Gastrocnemius medialis (tissue), 4 donors: ENCODE data around the gene PLEKHA4. TPM values are rescaled to one million over a fixed set of nuclear protein-coding genes. Genes with fewer than 3 reads are reported as not detected.
A peak's percentile ranks its signal among the peaks of the same experiment; 100 is the strongest.

Source experiments
- ATAC-seq, 2 donors: fragments of 150-250 bp; one replicate each; pipeline ENCODE4 v1.9.1; 2016
- DNase-seq, 2 donors: peaks; one replicate each; pipeline ENCODE4 v3.0.0-alpha.2; 2019
- H3K27ac ChIP-seq, 4 donors: fragments of 200-600 bp; sonication (generic); 1 replicate in 1 of 4; 2 replicates in 3 of 4; pipeline ENCODE4 v1.5.1; 2016 to 2018; ENCODE audit warnings: mild to moderate bottlenecking in 2 of 4, moderate library complexity in 1 of 4
- H3K27me3 ChIP-seq, 3 donors: fragments of 200-600 bp; sonication (generic) in 2 of 3; 1 replicate in 1 of 3; 2 replicates in 2 of 3; pipeline versions ENCODE4 v1.5.1 to v1.6.0; 2016 to 2019; ENCODE audit warnings: mild to moderate bottlenecking in 1 of 3, moderate library complexity in 1 of 3
- H3K36me3 ChIP-seq, 2 donors: fragments of 200-600 bp; sonication (generic) in 1 of 2; one replicate each; pipeline ENCODE4 v1.5.1; 2017 to 2018
- H3K4me1 ChIP-seq, 2 donors: fragments of 200-600 bp; sonication (generic) in 1 of 2; one replicate each; pipeline ENCODE4 v1.5.1; 2016 to 2017; ENCODE audit warnings: mild to moderate bottlenecking in 2 of 2
- H3K4me3 ChIP-seq, 4 donors: fragments of 200-600 bp; sonication (generic) in 3 of 4; 1 replicate in 1 of 4; 2 replicates in 3 of 4; pipeline ENCODE4 v1.5.1; 2016 to 2019; ENCODE audit warnings: mild to moderate bottlenecking in 2 of 4
- H3K9me3 ChIP-seq, 3 donors: fragments of 200-600 bp; sonication (generic) in 2 of 3; 1 replicate in 1 of 3; 2 replicates in 2 of 3; pipeline ENCODE4 v1.5.1; 2016 to 2019
- CTCF ChIP-seq, 5 experiments: fragments of 450-650 bp in 3 of 5; fragments of 200-600 bp in 2 of 5; sonication (generic) in 2 of 5; IDR thresholded peaks in 4 of 5; conservative IDR thresholded peaks in 1 of 5; 1 replicate in 4 of 5; 2 replicates in 1 of 5; pipeline ENCODE4 v1.5.1; 2016 to 2019; ENCODE audit warnings: antibody characterized with exemption in 5 of 5, mild to moderate bottlenecking in 3 of 5, moderate library complexity in 3 of 5
- POLR2A ChIP-seq, 2 donors: fragments of 450-650 bp; IDR thresholded peaks; one replicate each; pipeline ENCODE4 v1.6.1; 2017; ENCODE audit warnings: antibody characterized with exemption in 2 of 2, mild to moderate bottlenecking in 2 of 2, moderate library complexity in 2 of 2
- in situ Hi-C, 4 donors: fragments of 200-750 bp; cut with MboI; loops; one replicate each; pipeline versions ENCODE4 v1.15.0 to v1.8.0; 2017; ENCODE audit warnings: low sequenced_read_pairs in 4 of 4
- intact Hi-C: fragments of 100-400 bp; cut with DNase I; formaldehyde crosslinking; loops from one replicate; pipeline ENCODE4 v1.15.1; 2023; ENCODE audit warnings: low total_unique reads
- total RNA-seq, 4 donors: library from RNA; depleted of rRNA; stranded (reverse); fragments of >200 nt; gene quantifications; one replicate each; pipeline versions ENCODE4 v1.1.0 to v1.2.3, GENCODE V29; 2016

Gene PLEKHA4
- total RNA-seq, 4 donors from 2014 or later, result 3.4 to 9.7 (median 6.3) TPM

GRCh38 chr19:48835734-48836088 lies 32.7 kb downstream of the PLEKHA4 start:
- no peaks in the 10 kb centered on the region for H3K9me3 ChIP-seq
- peak overlapping the region; percentile 65 to 72 (median 66) for H3K27ac ChIP-seq
- peaks cover 0 to 7% of the 10 kb centered on the region in 2 donors for H3K4me1 ChIP-seq
- intact Hi-C loops, result loop anchor here (1.0 to 5.0 kb wide), 2 partner anchors 40 to 93 kb away; partner anchors contain the start of gene RASIP1
- in situ Hi-C loops, result no loop called here
- ATAC-seq (peak; percentile 99 to 100), DNase-seq (peak; percentile 91 to 97)
- peak overlapping the region; percentile 24 to 42 (median 34) for H3K4me3 ChIP-seq
- no peaks in the 10 kb centered on the region for H3K36me3 ChIP-seq
- TF ChIP-seq CTCF (IDR thresholded peaks at IDR 0.05 in 4 of 5, conservative IDR thresholded peaks at IDR 0.05 in 1 of 5), result peak; percentile 91 to 99 (median 92)
- peak; percentile 11 to 51 for TF ChIP-seq POLR2A (IDR thresholded peaks at IDR 0.05)
- H3K27me3 ChIP-seq, result no peaks in the 10 kb centered on the region

- DNase-seq (no peak), ATAC-seq (no peak)
- Histone ChIP-seq H3K9me3 (no peaks in the 10 kb centered on the region), H3K4me3 (no peak overlapping the region), H3K27ac (no peak overlapping the region), H3K4me1 (peaks cover 0 to 7% of the 10 kb centered on the region in 2 donors), H3K27me3 (no peaks in the 10 kb centered on the region), H3K36me3 (no peaks in the 10 kb centered on the region)
- no peak for TF ChIP-seq CTCF (IDR thresholded peaks at IDR 0.05 in 4 of 5, conservative IDR thresholded peaks at IDR 0.05 in 1 of 5)
- TF ChIP-seq POLR2A (IDR thresholded peaks at IDR 0.05), result no peak
- in situ Hi-C loops (loop anchor here in 1 of 4 donors (5.0 kb wide), 1 partner anchor 42 kb away; no protein-coding TSS in a partner anchor), intact Hi-C loops (no loop called here)
Measured at GRCh38 chr19:48833977-48834376, 34.4 kb downstream of the PLEKHA4 start.

- no peak overlapping the region for H3K4me3 ChIP-seq
- no peaks in the 10 kb centered on the region for H3K27me3 ChIP-seq
- no peak for ATAC-seq
- H3K4me1 ChIP-seq, result peaks cover 0 to 7% of the 10 kb centered on the region in 2 donors
- TF ChIP-seq POLR2A (IDR thresholded peaks at IDR 0.05) (no peak), CTCF (IDR thresholded peaks at IDR 0.05 in 4 of 5, conservative IDR thresholded peaks at IDR 0.05 in 1 of 5) (no peak)
- no peak for DNase-seq
- no peaks in the 10 kb centered on the region for H3K36me3 ChIP-seq
- in situ Hi-C loops, result loop anchor here in 1 of 4 donors (5.0 kb wide), 1 partner anchor 41 kb away; no protein-coding TSS in a partner anchor
- intact Hi-C loops, result no loop called here
- H3K9me3 ChIP-seq, result no peaks in the 10 kb centered on the region
- no peak overlapping the region for H3K27ac ChIP-seq
Measured at GRCh38 chr19:48833049-48833448, 35.4 kb downstream of the PLEKHA4 start.

- ATAC-seq (no peak), DNase-seq (no peak)
- no peak overlapping the region for H3K27ac ChIP-seq
- no peaks in the 10 kb centered on the region for H3K9me3 ChIP-seq
- peaks cover 0 to 2% of the 10 kb centered on the region in 2 donors for H3K4me1 ChIP-seq
- H3K4me3 ChIP-seq, result no peak overlapping the region
- H3K27me3 ChIP-seq, result no peaks in the 10 kb centered on the region
- intact Hi-C loops, result no loop called here
- no peaks in the 10 kb centered on the region for H3K36me3 ChIP-seq
- no peak for TF ChIP-seq POLR2A (IDR thresholded peaks at IDR 0.05)
- in situ Hi-C loops, result loop anchor here in 1 of 4 donors (5.0 kb wide), 1 partner anchor 39 kb away; no protein-coding TSS in a partner anchor
Measured at GRCh38 chr19:48830965-48831364, 37.5 kb downstream of the PLEKHA4 start.

GRCh38 chr19:48830088-48830487 lies 38.3 kb downstream of the PLEKHA4 start:
- Histone ChIP-seq H3K27me3 (no peaks in the 10 kb centered on the region), H3K4me1 (no peaks in the 10 kb centered on the region), H3K4me3 (no peak overlapping the region), H3K27ac (no peak overlapping the region), H3K9me3 (no peaks in the 10 kb centered on the region), H3K36me3 (no peaks in the 10 kb centered on the region)
- ATAC-seq (no peak), DNase-seq (no peak)
- in situ Hi-C loops, result loop anchor here in 1 of 4 donors (5.0 kb wide), 1 partner anchor 38 kb away; no protein-coding TSS in a partner anchor
- intact Hi-C loops, result no loop called here
- TF ChIP-seq CTCF (IDR thresholded peaks at IDR 0.05 in 4 of 5, conservative IDR thresholded peaks at IDR 0.05 in 1 of 5) (no peak), POLR2A (IDR thresholded peaks at IDR 0.05) (no peak)
